DMS79 (cell line): ENCODE results near the gene CDKN2B-AS1.
A peak's percentile ranks its signal among the peaks of the same experiment; 100 is the strongest.

Source experiments
- DNase-seq: peaks from one replicate; lab custom pipeline; 2025; lab: John Stamatoyannopoulos, UW

Gene CDKN2B-AS1

GRCh38 chr9:22088053-22088716, 93.6 kb downstream of the CDKN2B-AS1 start:
- DNase-seq: no peak

GRCh38 chr9:22088717-22089061, 94.1 kb downstream of the CDKN2B-AS1 start:
- no peak for DNase-seq

- no peak for DNase-seq
These were observed 103.1 kb downstream of the CDKN2B-AS1 start for GRCh38 chr9:22097707-22098106.

GRCh38 chr9:22098643-22099332, 104.2 kb downstream of the CDKN2B-AS1 start:
- DNase-seq: no peak

- peak; percentile 6 for DNase-seq
These were observed 106.0 kb downstream of the CDKN2B-AS1 start for GRCh38 chr9:22100626-22101025.

GRCh38 chr9:22102146-22103053, 107.8 kb downstream of the CDKN2B-AS1 start:
- DNase-seq: no peak

- no peak for DNase-seq
These were observed 109.3 kb downstream of the CDKN2B-AS1 start for GRCh38 chr9:22103685-22104575.

GRCh38 chr9:22105005-22105722, 110.6 kb downstream of the CDKN2B-AS1 start:
- DNase-seq: no peak

- DNase-seq: no peak
These were observed 112.8 kb downstream of the CDKN2B-AS1 start for GRCh38 chr9:22107202-22108045.

GRCh38 chr9:22108581-22109370, 114.2 kb downstream of the CDKN2B-AS1 start:
- no peak for DNase-seq

- DNase-seq: no peak
These were observed 116.8 kb downstream of the CDKN2B-AS1 start for GRCh38 chr9:22111176-22111953.

- DNase-seq: no peak
These were observed 117.3 kb downstream of the CDKN2B-AS1 start for GRCh38 chr9:22111954-22112247.

- DNase-seq: no peak
These were observed 118.6 kb downstream of the CDKN2B-AS1 start for GRCh38 chr9:22112870-22113821.

GRCh38 chr9:22114956-22115355, 120.4 kb downstream of the CDKN2B-AS1 start:
- DNase-seq: no peak

GRCh38 chr9:22116758-22117157, 122.2 kb downstream of the CDKN2B-AS1 start:
- DNase-seq: no peak

- DNase-seq: no peak
These were observed 123.2 kb downstream of the CDKN2B-AS1 start for GRCh38 chr9:22117511-22118384.
